HEK293T (cell line): Measurements from ENCODE around the gene ZNF319.

Experiments
- FOXA1 ChIP-seq: fragments of 450-650 bp; IDR thresholded peaks from 2 replicates; pipeline ENCODE4 v1.6.1; 2016; ENCODE audit warnings: mild to moderate bottlenecking
- FOXK2 ChIP-seq: fragments of 450-650 bp; IDR thresholded peaks from 2 replicates; pipeline ENCODE4 v1.6.1; 2016; ENCODE audit warnings: mild to moderate bottlenecking
- SP1 ChIP-seq: fragments of 450-650 bp; IDR thresholded peaks from 2 replicates; pipeline ENCODE4 v1.6.1; 2017
- TARDBP ChIP-seq: fragments of 450-650 bp; IDR thresholded peaks from 2 replicates; pipeline ENCODE4 v1.6.1; 2016

DNA sequence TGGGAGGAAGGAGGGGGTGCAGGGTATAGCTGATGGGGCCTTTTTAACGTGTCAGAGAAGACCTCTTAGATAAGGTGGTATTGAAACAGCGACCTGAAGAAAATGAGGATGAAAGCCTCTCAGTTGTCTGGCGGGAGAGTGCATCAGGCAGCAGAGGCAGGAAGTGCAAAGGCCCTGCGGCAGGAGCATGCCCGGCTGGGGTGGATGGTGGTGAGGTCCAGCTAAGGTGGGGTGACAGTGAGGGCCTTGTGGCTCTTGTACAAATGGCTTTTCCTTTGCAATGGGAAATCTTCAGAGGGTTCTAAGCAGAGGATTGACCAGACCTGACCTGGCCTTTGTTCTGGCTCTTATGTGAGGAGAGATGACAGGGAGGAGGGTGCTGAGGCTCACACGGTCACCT lies 36.5 kb upstream of the ZNF319 start:
- TF ChIP-seq TARDBP, result no peak
- TF ChIP-seq FOXK2, result no peak
- TF ChIP-seq SP1, result no peak
- no peak for TF ChIP-seq FOXA1
